Type B pancreatic cell (in vitro differentiated cells): ENCODE results near the gene SYNDIG1. TPM values are rescaled to one million over a fixed set of nuclear protein-coding genes. Genes with fewer than 3 reads are reported as not detected.

Source experiments
- DNase-seq: peaks from one replicate; pipeline ENCODE4 v3.0.0; 2021; ENCODE audit warnings: mixed read lengths; ENCODE audit not compliant: unreplicated experiment; ENCODE audit errors: extremely low spot score
- H3K27ac Mint-ChIP-seq: 2 replicates; pipeline ENCODE4 v1.8.0; 2021; ENCODE audit warnings: mild to moderate bottlenecking, mixed read lengths
- H3K27me3 Mint-ChIP-seq: 2 replicates; pipeline ENCODE4 v1.8.0; 2021; ENCODE audit warnings: mixed read lengths
- H3K36me3 Mint-ChIP-seq: 2 replicates; pipeline ENCODE4 v1.8.0; 2021; ENCODE audit warnings: mixed read lengths
- H3K4me1 Mint-ChIP-seq: one replicate; pipeline ENCODE4 v1.8.0; 2021; ENCODE audit warnings: mixed read lengths; ENCODE audit not compliant: unreplicated experiment
- H3K4me3 Mint-ChIP-seq: 2 replicates; pipeline ENCODE4 v1.8.0; 2021; ENCODE audit warnings: mild to moderate bottlenecking, mixed read lengths
- H3K9me3 Mint-ChIP-seq: 2 replicates; pipeline ENCODE4 v1.8.0; 2021; ENCODE audit warnings: mixed read lengths
- total RNA-seq: library from RNA; stranded (reverse); gene quantifications from 2 replicates; pipeline ENCODE4 v1.2.1, GENCODE V29; 2021; ENCODE audit warnings: low replicate concordance
- TF ChIP-seq, protein P1 (sequence below): fragments of 200-600 bp; sonication (generic); conservative IDR thresholded peaks from 2 replicates; pipeline ENCODE4 v1.5.0; 2021; ENCODE audit warnings: antibody characterized with exemption, mild to moderate bottlenecking

SYNDIG1 gene
- total RNA-seq, 1 donor from 2014 or later = 4.3 TPM

DNA sequence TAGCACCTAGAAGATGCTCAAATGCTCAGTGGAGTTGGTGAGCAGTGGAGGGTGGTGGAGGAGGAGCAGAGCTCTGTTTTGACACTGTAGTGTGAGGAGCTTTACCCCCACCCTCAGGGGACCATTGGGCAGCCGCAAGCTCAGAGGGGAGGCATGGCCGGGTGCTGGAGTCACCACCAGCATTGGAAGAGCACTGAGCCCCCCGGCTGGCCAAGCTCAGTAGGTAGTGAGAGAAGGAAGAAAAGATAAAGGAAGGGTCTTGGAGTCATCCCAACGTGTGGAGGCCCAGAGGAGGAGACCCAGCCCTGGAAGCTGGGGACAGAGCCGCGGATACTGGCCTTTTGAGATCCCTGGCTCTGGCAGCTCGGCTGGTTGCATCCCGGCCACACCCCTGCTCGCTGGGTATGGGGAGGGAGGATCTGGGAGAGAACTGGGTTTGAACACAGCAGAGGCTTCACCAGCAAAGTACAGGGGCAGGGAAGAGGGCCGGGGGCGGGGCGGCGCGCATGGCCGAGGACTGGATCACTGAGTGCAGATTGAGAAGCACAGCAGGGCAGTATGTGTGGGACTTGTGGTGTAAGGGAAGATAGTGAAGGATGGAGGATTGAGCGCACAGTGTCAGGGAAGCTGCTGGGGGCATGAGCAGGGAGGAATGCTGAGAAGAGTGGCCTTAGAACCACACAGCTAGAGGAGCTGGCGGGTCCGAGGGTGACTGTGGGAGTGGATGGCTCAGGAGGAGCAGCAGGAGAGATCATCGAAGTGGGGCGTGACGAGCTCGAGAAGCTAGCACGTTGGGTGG, 24.4 kb downstream of the SYNDIG1 start:
- Mint-ChIP-seq H3K9me3 (no peaks in the 10 kb centered on the region), H3K27ac (no peak overlapping the region), H3K4me1 (peaks cover 15% of the 10 kb centered on the region), H3K27me3 (no peaks in the 10 kb centered on the region), H3K4me3 (no peak overlapping the region), H3K36me3 (no peaks in the 10 kb centered on the region)
- TF ChIP-seq, protein P1, sequence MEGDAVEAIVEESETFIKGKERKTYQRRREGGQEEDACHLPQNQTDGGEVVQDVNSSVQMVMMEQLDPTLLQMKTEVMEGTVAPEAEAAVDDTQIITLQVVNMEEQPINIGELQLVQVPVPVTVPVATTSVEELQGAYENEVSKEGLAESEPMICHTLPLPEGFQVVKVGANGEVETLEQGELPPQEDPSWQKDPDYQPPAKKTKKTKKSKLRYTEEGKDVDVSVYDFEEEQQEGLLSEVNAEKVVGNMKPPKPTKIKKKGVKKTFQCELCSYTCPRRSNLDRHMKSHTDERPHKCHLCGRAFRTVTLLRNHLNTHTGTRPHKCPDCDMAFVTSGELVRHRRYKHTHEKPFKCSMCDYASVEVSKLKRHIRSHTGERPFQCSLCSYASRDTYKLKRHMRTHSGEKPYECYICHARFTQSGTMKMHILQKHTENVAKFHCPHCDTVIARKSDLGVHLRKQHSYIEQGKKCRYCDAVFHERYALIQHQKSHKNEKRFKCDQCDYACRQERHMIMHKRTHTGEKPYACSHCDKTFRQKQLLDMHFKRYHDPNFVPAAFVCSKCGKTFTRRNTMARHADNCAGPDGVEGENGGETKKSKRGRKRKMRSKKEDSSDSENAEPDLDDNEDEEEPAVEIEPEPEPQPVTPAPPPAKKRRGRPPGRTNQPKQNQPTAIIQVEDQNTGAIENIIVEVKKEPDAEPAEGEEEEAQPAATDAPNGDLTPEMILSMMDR = no peak
- no peak for DNase-seq

DNA sequence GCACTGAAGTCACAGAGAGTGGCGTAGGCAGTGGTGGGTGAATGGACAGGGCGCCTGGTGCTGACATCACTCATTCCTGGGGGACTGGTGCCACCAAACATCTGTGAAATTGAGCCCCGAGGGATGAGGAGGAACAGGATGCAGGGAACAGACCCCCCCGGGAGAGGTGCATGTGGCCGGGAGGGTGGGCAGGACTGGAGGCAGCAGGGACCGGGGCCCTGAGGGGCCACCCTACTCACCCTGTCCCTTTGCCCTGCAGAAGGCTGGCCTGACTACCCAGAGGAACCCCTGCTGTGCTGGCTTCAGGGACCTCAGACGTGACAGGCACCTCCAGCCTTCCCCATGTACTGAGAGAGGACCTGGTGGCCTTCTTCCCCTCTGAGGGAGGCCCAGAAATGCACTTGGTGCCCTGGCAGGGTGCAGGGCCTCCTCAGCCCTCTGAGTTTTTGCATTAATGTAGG, 25.1 kb downstream of the SYNDIG1 start:
- no peak for DNase-seq
- TF ChIP-seq, protein P1 = no peak
- Mint-ChIP-seq H3K4me1 (peaks cover 15% of the 10 kb centered on the region), H3K27me3 (no peaks in the 10 kb centered on the region), H3K4me3 (no peak overlapping the region), H3K27ac (no peak overlapping the region), H3K36me3 (no peaks in the 10 kb centered on the region), H3K9me3 (no peaks in the 10 kb centered on the region)

DNA sequence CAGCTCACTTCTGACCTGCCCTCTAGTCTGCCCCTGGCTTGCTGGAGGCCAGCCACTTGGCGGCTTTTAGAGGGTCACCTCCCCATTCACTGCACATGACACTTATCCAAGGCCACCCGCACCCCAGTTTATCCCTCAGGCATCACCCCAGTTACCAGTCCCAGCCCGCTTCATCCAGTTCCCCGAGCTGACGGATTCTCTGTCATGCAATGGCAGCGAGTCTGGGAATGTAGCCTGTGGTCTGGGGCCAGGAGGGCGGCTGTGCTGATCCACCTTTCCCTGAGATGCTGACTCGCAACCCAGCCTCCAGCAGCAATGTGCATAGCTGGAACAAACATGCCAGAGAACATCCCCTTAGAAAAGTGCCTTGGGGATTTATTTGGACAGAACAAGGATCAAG, 25.8 kb downstream of the SYNDIG1 start:
- TF ChIP-seq, protein P1 = no peak
- Mint-ChIP-seq H3K27ac (no peak overlapping the region), H3K27me3 (no peaks in the 10 kb centered on the region), H3K9me3 (no peaks in the 10 kb centered on the region), H3K4me1 (peaks cover 15% of the 10 kb centered on the region), H3K4me3 (no peak overlapping the region), H3K36me3 (no peaks in the 10 kb centered on the region)
- DNase-seq = no peak

DNA sequence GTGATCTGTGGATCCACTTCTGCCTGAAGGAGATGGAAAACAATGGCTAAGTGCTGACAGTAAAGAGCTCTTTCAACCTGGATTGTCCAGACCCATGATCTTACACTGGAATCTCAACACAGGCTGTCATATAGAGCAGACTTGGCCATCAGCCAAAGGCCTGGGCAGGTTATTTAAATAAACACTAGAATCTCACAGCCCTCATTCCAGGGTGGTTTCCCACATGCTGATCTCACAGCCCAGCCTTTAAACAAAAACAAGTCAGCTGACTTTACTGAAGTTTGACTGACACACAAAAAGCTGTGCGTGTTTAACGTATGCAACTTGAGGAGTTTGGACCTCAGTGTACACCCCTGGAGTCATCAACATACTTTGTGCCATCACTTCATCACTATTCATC, 28.4 kb downstream of the SYNDIG1 start:
- H3K27ac Mint-ChIP-seq = peak overlapping the region; percentile 73
- DNase-seq = no peak

DNA sequence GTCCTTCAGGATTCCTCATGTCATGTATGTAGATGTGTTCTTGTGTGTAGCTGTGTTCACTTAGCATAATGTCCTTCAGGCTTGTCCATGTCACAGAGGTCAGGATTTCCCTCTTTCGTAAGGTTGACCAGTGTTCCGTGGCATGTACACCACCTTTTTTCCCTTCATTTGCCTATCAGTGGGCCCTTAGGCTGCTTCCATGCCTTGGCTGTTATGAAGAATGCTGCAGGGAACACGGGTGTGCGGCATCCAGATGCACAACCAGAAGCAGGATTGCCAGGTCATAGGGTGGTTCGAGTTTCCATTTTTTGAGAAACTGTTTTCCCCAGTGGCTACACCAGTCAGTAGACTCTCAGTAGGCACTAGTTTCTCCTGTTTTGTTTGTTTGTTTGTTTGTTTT, 29.2 kb downstream of the SYNDIG1 start:
- no peaks in the 10 kb centered on the region for H3K36me3 Mint-ChIP-seq
- TF ChIP-seq, protein P1 = no peak
- no peaks in the 10 kb centered on the region for H3K9me3 Mint-ChIP-seq
- no peak overlapping the region for H3K4me3 Mint-ChIP-seq
- H3K27ac Mint-ChIP-seq = no peak overlapping the region
- peaks cover 22% of the 10 kb centered on the region for H3K4me1 Mint-ChIP-seq
- DNase-seq = no peak
- H3K27me3 Mint-ChIP-seq = peaks cover 3% of the 10 kb centered on the region

More for the DNA sequence above, 28.4 kb downstream of the SYNDIG1 start:
- Mint-ChIP-seq H3K4me1 (peaks cover 17% of the 10 kb centered on the region), H3K27me3 (peaks cover 3% of the 10 kb centered on the region), H3K4me3 (no peak overlapping the region), H3K9me3 (no peaks in the 10 kb centered on the region), H3K36me3 (no peaks in the 10 kb centered on the region)
- TF ChIP-seq, protein P1 = no peak
